Caco-2 (cell line): Measurements from ENCODE around the gene HGS. TPM values are rescaled to one million over a fixed set of nuclear protein-coding genes. Genes with fewer than 3 reads are reported as not detected.
A peak's percentile ranks its signal among the peaks of the same experiment; 100 is the strongest.

Source experiments
- BruUV-seq: library from RNA; stranded (reverse); fragments of 400-500 nt; replicated peaks from 2 replicates; lab custom pipeline; 2021; lab: Mats Ljungman, UMichigan
- CTCF ChIA-PET: fragments of 300-600 bp; sonication (Branson Sonifier 250); formaldehyde crosslinking; loops from one replicate; lab custom pipeline; 2022; ENCODE audit warnings: antibody characterized with exemption; lab: Charles Lee
- POLR2A ChIA-PET: fragments of 300-600 bp; sonication (Branson Sonifier 250); formaldehyde crosslinking; loops from one replicate; lab custom pipeline; 2022; ENCODE audit warnings: antibody characterized with exemption; lab: Charles Lee
- DNase-seq, 2 experiments: peaks; one replicate each; pipeline versions ENCODE4 v3.0.0 to v3.0.0-alpha.2; 2020 to 2022
- H3K27me3 ChIP-seq: replicated peaks from 2 replicates; pipeline ENCODE4 v1.6.0; 2011; ENCODE audit warnings: low read length; ENCODE audit not compliant: control insufficient read depth, insufficient read depth
- H3K36me3 ChIP-seq: 2 replicates; pipeline ENCODE4 v1.5.1; 2011; ENCODE audit warnings: low read length; ENCODE audit not compliant: control insufficient read depth, insufficient read depth
- H3K4me1 ChIP-seq: fragments of 250-450 bp; sonication (Bioruptor Pico); 2 replicates; pipeline ENCODE4 v1.5.1; 2020; ENCODE audit warnings: mild to moderate bottlenecking
- H3K4me3 ChIP-seq: 2 replicates; pipeline ENCODE4 v1.5.1; 2011; ENCODE audit warnings: low read depth, mild to moderate bottlenecking, control low read depth, low read length
- H3K9me3 ChIP-seq: fragments of 250-450 bp; sonication (Bioruptor Pico); 2 replicates; pipeline ENCODE4 v1.5.1; 2020; ENCODE audit warnings: mild to moderate bottlenecking, moderate library complexity
- H3K27ac Mint-ChIP-seq: one replicate; pipeline ENCODE4 v1.8.0; 2022; ENCODE audit warnings: mixed read lengths; ENCODE audit not compliant: unreplicated experiment
- H3K27me3 Mint-ChIP-seq: one replicate; pipeline ENCODE4 v1.8.0; 2022; ENCODE audit warnings: mixed read lengths; ENCODE audit not compliant: insufficient read depth, unreplicated experiment
- H3K36me3 Mint-ChIP-seq: one replicate; pipeline ENCODE4 v1.8.0; 2022; ENCODE audit warnings: mild to moderate bottlenecking, mixed read lengths; ENCODE audit not compliant: insufficient read depth, unreplicated experiment
- H3K4me1 Mint-ChIP-seq: one replicate; pipeline ENCODE4 v1.8.0; 2022; ENCODE audit warnings: low read depth, mixed read lengths; ENCODE audit not compliant: unreplicated experiment
- H3K4me3 Mint-ChIP-seq: one replicate; pipeline ENCODE4 v1.8.0; 2022; ENCODE audit warnings: mild to moderate bottlenecking, moderate library complexity, mixed read lengths; ENCODE audit not compliant: unreplicated experiment
- H3K9me3 Mint-ChIP-seq: one replicate; pipeline ENCODE4 v1.8.0; 2022; ENCODE audit warnings: mixed read lengths; ENCODE audit not compliant: unreplicated experiment
- intact Hi-C: fragments of 100-400 bp; cut with micrococcal nuclease; formaldehyde crosslinking; loops from one replicate; pipeline ENCODE4 v1.10.0; 2022; ENCODE audit not compliant: unreplicated experiment
- total RNA-seq: library from RNA; stranded (reverse); gene quantifications from 2 replicates; pipeline ENCODE4 v1.2.3, GENCODE V29; 2022
- TF ChIP-seq, protein P1 (sequence below), 2 experiments: fragments of 200-600 bp in 1 of 2; IDR thresholded peaks; 1 replicate in 1 of 2; 2 replicates in 1 of 2; pipeline versions ENCODE4 v1.5.1 to v1.8.0; 2011 to 2022; ENCODE audit warnings: antibody characterized with exemption in 1 of 2, control low read depth in 1 of 2, inconsistent platforms in 1 of 2, low read depth in 1 of 2, low read length in 1 of 2, mild to moderate bottlenecking in 1 of 2, moderate library complexity in 1 of 2; ENCODE audit not compliant: insufficient read depth in 1 of 2, severe bottlenecking in 1 of 2, unreplicated experiment in 1 of 2

Gene HGS
- total RNA-seq, 1 experiment from 2014 or later, result 176 TPM

DNA sequence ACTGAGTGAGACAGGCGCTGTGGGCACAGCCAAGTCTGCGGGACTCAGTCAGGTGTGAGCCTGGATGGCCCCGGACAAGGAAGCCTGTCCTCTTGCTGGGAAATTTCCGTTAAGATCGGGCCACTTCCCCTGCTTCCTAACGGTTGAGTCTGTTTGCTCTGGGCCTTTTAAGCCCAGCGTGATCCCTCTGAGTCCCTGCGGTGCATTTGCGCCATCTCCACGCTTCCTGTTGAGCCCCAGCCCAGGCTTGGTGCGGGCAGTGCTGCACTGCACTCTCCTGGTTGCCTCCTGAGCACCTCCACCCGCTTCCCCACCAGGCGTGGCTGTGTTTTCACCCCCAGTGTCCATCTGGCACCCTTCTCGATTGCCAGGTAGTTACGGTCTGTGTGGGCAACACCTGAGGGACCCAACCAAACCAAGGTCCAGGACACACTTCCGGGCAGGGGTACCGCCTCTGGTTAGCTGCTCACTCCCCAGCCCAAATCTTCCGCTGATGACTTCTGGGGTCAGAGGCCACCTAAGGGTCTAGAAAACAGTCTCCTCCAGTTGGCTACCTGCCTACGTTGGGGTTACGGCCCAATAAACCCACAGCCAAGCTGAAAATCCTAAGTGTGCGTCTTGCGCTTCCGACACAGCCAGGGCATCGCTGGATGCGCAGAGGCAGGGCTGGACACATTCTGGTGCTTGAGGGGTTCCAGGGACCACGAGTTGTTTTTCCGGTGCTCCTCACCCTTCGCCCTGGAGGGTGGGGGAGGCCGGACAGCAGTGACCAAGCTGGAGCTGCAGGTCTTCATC, 26.9 kb downstream of the HGS start:
- Mint-ChIP-seq H3K4me1 (peaks cover 9% of the 10 kb centered on the region), H3K36me3 (peaks cover 85% of the 10 kb centered on the region), H3K4me3 (peak overlapping the region; percentile 98), H3K27ac (peak overlapping the region; percentile 89), H3K27me3 (no peaks in the 10 kb centered on the region), H3K9me3 (no peaks in the 10 kb centered on the region)
- ChIA-PET POLR2A (interaction anchor here (0.7 to 2.1 kb wide), 3 partner anchors 8 to 376 kb away, joined by 3 to 11 read pairs (median 3); partner anchors contain the start of gene MRPL12), CTCF (interaction anchor here (0.6 to 0.7 kb wide), 2 partner anchors 8 to 40 kb away, joined by 3 to 6 read pairs; no protein-coding TSS in a partner anchor)
- intact Hi-C loops, result loop anchor here (1.0 kb wide), 1 partner anchor 7 kb away; the partner anchor contains the start of gene MRPL12
- Histone ChIP-seq H3K27me3 (no peaks in the 10 kb centered on the region), H3K9me3 (no peaks in the 10 kb centered on the region), H3K36me3 (peaks cover 3% of the 10 kb centered on the region), H3K4me3 (peak overlapping the region; percentile 65), H3K4me1 (peaks cover 31% of the 10 kb centered on the region)
- DNase-seq, result no peak
- BruUV-seq, result no TSS peak
- TF ChIP-seq, protein P1, sequence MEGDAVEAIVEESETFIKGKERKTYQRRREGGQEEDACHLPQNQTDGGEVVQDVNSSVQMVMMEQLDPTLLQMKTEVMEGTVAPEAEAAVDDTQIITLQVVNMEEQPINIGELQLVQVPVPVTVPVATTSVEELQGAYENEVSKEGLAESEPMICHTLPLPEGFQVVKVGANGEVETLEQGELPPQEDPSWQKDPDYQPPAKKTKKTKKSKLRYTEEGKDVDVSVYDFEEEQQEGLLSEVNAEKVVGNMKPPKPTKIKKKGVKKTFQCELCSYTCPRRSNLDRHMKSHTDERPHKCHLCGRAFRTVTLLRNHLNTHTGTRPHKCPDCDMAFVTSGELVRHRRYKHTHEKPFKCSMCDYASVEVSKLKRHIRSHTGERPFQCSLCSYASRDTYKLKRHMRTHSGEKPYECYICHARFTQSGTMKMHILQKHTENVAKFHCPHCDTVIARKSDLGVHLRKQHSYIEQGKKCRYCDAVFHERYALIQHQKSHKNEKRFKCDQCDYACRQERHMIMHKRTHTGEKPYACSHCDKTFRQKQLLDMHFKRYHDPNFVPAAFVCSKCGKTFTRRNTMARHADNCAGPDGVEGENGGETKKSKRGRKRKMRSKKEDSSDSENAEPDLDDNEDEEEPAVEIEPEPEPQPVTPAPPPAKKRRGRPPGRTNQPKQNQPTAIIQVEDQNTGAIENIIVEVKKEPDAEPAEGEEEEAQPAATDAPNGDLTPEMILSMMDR (IDR thresholded peaks at IDR 0.05; ENCODE audit: insufficient read depth in 1 of 2, low read depth in 1 of 2, low read length in 1 of 2, severe bottlenecking in 1 of 2, unreplicated experiment in 1 of 2), result no peak

DNA sequence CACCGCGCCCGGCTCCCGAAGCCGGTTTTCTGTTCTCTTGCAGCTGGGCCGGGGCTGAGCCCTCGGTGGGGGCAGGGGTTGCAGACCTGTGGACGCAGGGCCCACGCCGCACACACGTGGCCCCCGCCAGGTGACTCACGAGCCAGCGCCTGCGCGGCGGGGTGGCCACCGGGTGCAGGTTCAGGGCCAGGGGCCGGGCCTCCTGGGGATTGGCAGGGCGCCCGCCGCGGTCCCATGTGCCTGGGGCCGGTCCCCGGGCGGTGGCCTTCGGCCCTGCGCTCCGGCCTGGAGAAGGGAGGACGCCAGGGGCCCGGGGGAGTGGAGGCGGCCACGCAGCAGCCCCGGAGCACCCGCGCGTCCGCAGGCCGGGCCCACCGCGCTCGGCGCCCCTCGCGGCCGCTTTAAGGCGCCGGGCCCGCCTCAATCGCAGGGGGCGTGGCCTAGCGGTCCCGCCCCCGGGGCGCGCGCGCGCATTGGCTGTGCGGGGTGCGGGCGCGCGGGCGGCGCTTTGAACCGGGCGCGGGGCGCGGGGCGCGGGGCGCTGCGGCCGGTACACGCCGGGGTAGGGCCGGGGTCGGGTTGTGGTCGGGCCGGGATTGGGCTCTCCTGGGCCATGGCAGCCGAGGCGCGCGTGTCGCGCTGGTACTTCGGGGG, 28.1 kb downstream of the HGS start, which contains the start of gene SLC25A10:
Gene SLC25A10 (plus strand): TSS at position 471 of the 654 bp plus-strand sequence. CDS start 143 bp downstream, at position 614.
- Mint-ChIP-seq H3K27me3 (no peaks in the 10 kb centered on the region), H3K27ac (peak within 1 kb of the TSS; percentile 91), H3K4me1 (peaks cover 9% of the 10 kb centered on the region), H3K36me3 (peaks cover 73% of the 10 kb centered on the region), H3K9me3 (no peaks in the 10 kb centered on the region), H3K4me3 (peak within 1 kb of the TSS; percentile 98)
- peak; percentile 92 to 95 for DNase-seq
- Histone ChIP-seq H3K36me3 (peaks cover 1% of the 10 kb centered on the region), H3K9me3 (no peaks in the 10 kb centered on the region), H3K4me3 (peak within 1 kb of the TSS; percentile 65), H3K27me3 (no peaks in the 10 kb centered on the region), H3K4me1 (peaks cover 31% of the 10 kb centered on the region)
- intact Hi-C loops, result loop anchor here (1.0 kb wide), 1 partner anchor 9 kb away; the partner anchor contains the start of gene MRPL12
- ChIA-PET POLR2A (interaction anchor here (0.6 to 2.1 kb wide), 4 partner anchors 9 to 716 kb away, joined by 3 to 11 read pairs (median 7); partner anchors contain the start of gene MRPL12), CTCF (interaction anchor here (0.5 to 1.5 kb wide), 5 partner anchors 9 to 489 kb away, joined by 3 to 6 read pairs (median 5); partner anchors contain the start of genes CEP131 and MRPL12)
- TF ChIP-seq, protein P1 (IDR thresholded peaks at IDR 0.05; ENCODE audit: insufficient read depth in 1 of 2, low read depth in 1 of 2, low read length in 1 of 2, severe bottlenecking in 1 of 2, unreplicated experiment in 1 of 2), result no peak
- BruUV-seq, result no TSS peak
